Effector memory CD8-positive, alpha-beta T cell (primary cell): ENCODE measurements around the gene RPN2.

Experiments used
- ATAC-seq: fragments of 150-1000 bp; cut with Tn5 transposase; replicated peaks from 2 replicates; pipeline ENCODE4 v1.10.0; 2021; ENCODE audit warnings: mild to moderate bottlenecking, moderate library complexity
- DNase-seq, 3 experiments: peaks; one replicate each; pipeline ENCODE4 v3.0.0; 2021
- H3K27ac Mint-ChIP-seq, 2 donors: one replicate each; pipeline ENCODE4 v1.8.0; 2022; ENCODE audit warnings: mild to moderate bottlenecking in 2 of 2, mixed read lengths in 2 of 2, moderate library complexity in 2 of 2
- H3K27me3 Mint-ChIP-seq, 2 donors: one replicate each; pipeline ENCODE4 v1.8.0; 2022; ENCODE audit warnings: mixed read lengths in 2 of 2
- H3K36me3 Mint-ChIP-seq: one replicate; pipeline ENCODE4 v1.8.0; 2022; ENCODE audit warnings: mild to moderate bottlenecking, moderate library complexity, mixed read lengths; ENCODE audit not compliant: insufficient read depth
- H3K4me1 Mint-ChIP-seq, 2 donors: one replicate each; pipeline ENCODE4 v1.8.0; 2022; ENCODE audit warnings: low read depth in 2 of 2, mixed read lengths in 2 of 2
- H3K4me3 Mint-ChIP-seq, 2 donors: one replicate each; pipeline ENCODE4 v1.8.0; 2022; ENCODE audit warnings: mild to moderate bottlenecking in 2 of 2, mixed read lengths in 2 of 2, moderate library complexity in 2 of 2
- H3K9me3 Mint-ChIP-seq, 2 donors: one replicate each; pipeline ENCODE4 v1.8.0; 2022; ENCODE audit warnings: mixed read lengths in 2 of 2

Gene RPN2

DNA sequence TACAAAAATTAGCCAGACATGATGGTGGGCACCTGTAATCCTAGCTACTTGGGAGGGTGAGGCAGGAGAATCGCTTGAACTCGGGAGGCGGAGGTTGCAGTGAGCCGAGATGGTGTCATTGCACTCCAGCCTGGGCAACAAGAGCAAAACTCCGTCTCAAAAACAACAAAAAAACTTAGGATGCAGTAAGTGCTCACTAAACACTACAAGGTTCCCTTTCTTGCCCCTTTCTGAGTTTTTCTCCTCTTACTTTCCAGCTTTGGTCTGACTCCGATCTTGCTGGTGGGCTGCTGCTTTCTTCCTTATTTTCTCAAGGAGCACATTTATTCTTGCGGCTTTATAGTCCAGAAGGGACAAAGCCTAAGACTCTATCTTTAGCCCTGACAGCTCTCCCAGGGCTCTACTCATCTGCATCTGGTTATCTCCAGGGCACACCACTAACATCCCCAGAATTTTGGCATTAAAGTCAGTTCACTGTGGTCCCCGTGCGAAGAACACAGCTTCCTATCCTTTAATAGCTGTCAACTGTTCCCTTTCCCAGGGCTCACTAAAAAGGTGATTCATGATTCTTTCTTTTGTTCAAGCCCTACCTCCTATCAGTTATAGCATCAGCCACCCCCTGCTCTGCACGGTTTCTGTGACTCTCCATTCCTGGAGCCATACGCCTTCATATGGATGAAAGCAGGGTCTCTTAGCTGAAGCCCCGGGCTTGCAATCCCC is 17.1 kb upstream of the RPN2 start:
- Mint-ChIP-seq H3K27me3 (no peaks in the 10 kb centered on the region), H3K27ac (no peak overlapping the region), H3K4me3 (no peak overlapping the region), H3K9me3 (no peaks in the 10 kb centered on the region), H3K4me1 (no peaks in the 10 kb centered on the region), H3K36me3 (no peaks in the 10 kb centered on the region)
- ATAC-seq (no peak), DNase-seq (no peak)

DNA sequence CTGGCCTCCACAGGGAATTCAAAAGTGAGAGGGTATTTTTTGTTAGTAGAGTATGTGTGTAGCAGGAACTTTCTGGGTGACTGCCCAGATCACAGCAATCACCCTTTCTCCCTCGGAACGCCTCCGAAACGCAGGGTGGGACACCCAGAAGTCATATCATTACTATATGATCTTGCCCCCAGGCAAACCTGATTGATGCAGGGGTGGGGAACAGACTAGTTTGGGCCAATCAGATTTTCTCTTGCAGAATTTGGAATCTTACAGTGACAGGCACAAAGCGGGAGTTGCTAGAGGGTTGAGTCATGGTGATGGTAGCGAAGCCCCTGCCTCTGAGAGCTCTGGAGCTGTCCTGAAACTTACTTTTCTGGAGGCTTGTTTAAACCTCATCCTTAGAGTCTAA is 16.5 kb upstream of the RPN2 start:
- no peak overlapping the region for H3K27ac Mint-ChIP-seq
- H3K4me3 Mint-ChIP-seq: no peak overlapping the region

DNA sequence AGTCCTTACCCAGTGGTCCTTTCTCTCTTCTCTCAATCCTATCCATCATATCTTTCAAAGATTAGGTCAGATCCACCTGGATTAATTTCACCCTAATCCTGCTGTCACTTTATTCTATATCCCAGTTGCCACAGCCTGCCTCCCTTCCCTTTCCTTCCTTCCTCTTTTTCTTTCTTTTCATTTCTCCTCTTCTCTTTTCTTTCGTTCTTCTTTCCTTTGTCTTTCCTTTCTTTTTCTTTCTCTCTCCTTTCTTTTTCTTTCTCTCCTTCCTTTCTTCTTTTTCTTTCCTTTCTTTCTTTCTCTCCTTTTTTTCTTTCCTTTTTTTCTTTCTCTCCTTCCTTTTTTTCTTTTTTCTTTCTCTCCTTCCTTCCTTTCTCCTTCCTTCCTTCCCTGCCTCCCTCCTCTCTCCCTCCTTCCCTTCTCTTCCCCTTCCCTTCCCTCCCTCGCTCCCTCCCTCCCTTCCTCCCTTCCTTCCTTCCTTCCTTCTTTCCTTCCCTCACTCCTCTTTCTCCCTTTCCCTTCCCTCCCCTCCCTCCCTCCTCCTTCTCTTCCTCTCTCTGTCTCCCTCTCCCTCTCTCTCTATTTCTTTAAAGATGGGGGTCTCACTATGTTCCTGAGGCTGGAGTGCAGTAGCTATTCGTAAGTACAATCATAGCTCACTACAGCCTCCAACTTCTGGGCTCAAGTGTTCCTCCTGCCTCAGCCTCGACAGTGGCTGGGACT is 15.1 kb upstream of the RPN2 start:
- Mint-ChIP-seq H3K27ac (no peak overlapping the region), H3K9me3 (no peaks in the 10 kb centered on the region), H3K4me3 (no peak overlapping the region), H3K27me3 (no peaks in the 10 kb centered on the region), H3K36me3 (no peaks in the 10 kb centered on the region), H3K4me1 (no peaks in the 10 kb centered on the region)
- DNase-seq (no peak), ATAC-seq (no peak)

More for the DNA sequence above, 16.5 kb upstream of the RPN2 start:
- Mint-ChIP-seq H3K4me1 (no peaks in the 10 kb centered on the region), H3K27me3 (no peaks in the 10 kb centered on the region), H3K9me3 (no peaks in the 10 kb centered on the region), H3K36me3 (no peaks in the 10 kb centered on the region)
- no peak for ATAC-seq
- no peak for DNase-seq

DNA sequence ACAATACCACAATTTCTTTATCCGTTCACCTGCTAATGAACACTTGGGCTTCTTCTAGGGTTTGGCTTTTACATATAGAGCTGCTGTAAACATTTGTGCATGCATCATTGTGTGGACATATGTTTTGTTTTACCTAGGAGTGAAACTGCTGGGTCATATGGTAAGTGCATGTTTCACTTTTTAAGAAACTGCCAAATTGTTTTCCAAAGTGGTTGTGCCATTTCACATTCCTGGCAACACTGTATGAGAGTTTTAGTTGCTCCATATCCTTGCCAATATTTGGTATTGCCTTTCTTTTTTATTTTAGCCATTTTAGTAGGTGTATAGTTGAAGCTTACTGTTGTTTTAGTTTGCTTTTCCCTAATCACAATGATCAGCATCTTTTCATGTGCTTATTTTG is 14.1 kb upstream of the RPN2 start:
- Mint-ChIP-seq H3K27me3 (no peaks in the 10 kb centered on the region), H3K36me3 (no peaks in the 10 kb centered on the region), H3K4me3 (no peak overlapping the region)

DNA sequence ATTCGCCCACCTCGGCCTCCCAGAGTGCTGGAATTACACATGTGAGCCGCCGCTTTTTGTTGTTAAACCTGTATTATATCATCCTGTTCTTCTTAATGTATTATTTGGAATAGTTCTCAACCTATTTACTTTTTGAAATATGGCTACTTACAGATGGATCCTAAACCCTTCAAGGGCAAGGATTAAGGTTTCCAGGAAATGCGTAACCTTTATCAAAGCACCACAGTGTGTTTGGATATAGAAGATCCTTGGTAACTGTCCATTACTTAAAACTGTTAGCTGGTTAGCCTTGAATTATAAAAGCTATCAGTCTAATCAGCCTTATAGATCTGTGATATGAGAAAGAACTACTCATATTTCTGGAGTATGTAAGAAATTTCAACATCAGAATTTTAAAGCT is 12.3 kb upstream of the RPN2 start:
- Mint-ChIP-seq H3K4me3 (no peak overlapping the region), H3K4me1 (no peaks in the 10 kb centered on the region), H3K27ac (no peak overlapping the region), H3K36me3 (no peaks in the 10 kb centered on the region), H3K9me3 (no peaks in the 10 kb centered on the region), H3K27me3 (no peaks in the 10 kb centered on the region)
- no peak for DNase-seq
- ATAC-seq: no peak

More for the DNA sequence above, 14.1 kb upstream of the RPN2 start:
- ATAC-seq: no peak
- Mint-ChIP-seq H3K9me3 (no peaks in the 10 kb centered on the region), H3K27ac (no peak overlapping the region), H3K4me1 (no peaks in the 10 kb centered on the region)
- no peak for DNase-seq

DNA sequence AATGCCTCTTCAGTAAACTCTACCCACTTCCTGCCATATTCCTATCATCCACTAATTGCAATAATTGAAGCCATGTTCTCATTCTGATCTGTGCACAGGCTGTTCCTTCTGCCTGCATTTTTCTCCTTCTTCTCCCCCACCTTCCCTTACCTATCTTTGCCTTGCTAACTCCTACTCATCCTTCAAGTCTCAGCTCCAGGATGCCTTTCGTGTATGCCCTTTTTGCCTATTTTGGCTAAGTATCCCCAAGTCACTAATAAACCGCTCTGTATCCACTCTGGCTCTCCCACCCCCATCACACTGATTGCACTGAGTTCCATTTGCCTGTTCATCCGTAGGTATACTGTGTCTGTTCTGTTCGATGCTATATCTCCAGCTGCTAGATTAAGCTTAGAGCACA is 6.3 kb upstream of the RPN2 start:
- no peak overlapping the region for H3K4me3 Mint-ChIP-seq
- peaks cover under 1 to 3% of the 10 kb centered on the region in 2 donors for H3K4me1 Mint-ChIP-seq

DNA sequence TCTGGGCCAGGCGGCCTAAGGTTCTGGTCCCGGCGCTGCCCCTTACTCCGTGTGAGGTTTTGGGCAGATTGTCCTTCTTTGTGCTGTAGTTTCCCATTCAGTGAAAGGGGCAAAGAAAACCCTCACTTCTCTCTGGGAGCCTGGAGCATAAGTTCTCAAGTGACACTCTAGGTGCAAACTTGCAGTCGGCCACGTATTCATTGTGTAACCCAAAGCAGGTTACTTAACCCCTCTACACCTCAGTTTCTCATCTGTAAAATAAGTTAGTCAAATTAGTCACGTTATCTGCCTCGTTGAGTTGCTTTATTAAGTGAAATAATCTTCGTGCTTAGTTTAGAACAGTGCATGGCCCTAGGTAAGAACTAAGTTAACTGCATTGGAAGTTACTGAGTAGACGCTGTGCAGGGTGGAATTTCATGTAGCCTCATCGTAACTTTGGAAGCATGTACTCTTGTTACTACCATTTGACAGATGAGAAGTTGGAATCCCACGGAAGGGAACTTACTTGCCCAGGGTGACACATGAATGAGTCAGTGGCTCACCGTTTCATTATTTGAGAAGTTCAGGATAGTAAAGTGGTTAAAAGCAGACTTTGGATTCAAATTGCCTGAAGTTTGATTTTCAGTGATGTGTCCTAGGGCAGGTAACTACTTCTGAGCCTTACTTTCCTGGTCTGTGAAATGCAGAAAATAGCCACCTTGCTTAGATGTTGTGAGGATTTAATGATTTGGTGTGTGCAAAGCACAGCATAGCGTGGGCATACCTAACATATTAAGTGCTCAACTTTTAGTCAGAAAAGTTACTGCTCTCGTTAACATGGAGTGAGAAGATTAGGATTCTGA is 774 bp downstream of the RPN2 start:
- Mint-ChIP-seq H3K27me3 (no peaks in the 10 kb centered on the region), H3K36me3 (peaks cover 33% of the 10 kb centered on the region), H3K4me1 (peaks cover 40 to 43% of the 10 kb centered on the region in 2 donors), H3K4me3 (peak overlapping the region; percentile 99), H3K9me3 (no peaks in the 10 kb centered on the region), H3K27ac (peak overlapping the region; percentile 99)
- no peak for ATAC-seq
- DNase-seq: no peak

More for the DNA sequence above, 6.3 kb upstream of the RPN2 start:
- peaks cover 2% of the 10 kb centered on the region for H3K36me3 Mint-ChIP-seq
- no peaks in the 10 kb centered on the region for H3K27me3 Mint-ChIP-seq
- DNase-seq (no peak), ATAC-seq (no peak)
- no peaks in the 10 kb centered on the region for H3K9me3 Mint-ChIP-seq
- H3K27ac Mint-ChIP-seq: no peak overlapping the region

DNA sequence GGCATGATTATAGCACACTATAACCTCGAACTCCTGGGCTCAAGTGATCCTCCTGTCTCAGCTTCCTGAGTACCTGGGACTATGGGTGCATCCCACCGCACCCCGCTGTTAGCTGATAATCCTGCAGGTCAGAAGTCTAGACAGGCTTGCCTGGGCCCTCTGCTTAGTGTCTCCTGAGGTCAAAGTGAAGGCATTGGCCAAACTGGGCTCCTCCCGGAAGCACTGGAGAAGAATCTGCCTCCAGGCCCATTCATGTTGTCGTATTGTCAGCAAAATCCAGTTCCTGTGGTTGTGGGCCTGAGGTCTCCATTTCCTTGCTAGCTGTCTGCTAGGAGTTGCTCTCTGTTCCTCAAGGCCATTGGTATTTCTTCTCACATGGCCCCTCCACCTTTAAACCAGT is 6.6 kb downstream of the RPN2 start:
- Mint-ChIP-seq H3K27me3 (no peaks in the 10 kb centered on the region), H3K4me1 (peaks cover 50 to 61% of the 10 kb centered on the region in 2 donors), H3K9me3 (no peaks in the 10 kb centered on the region), H3K36me3 (peaks cover 56% of the 10 kb centered on the region), H3K27ac (peak overlapping the region in 1 of 2 donors; percentile 42), H3K4me3 (no peak overlapping the region)
- ATAC-seq: no peak
- no peak for DNase-seq

DNA sequence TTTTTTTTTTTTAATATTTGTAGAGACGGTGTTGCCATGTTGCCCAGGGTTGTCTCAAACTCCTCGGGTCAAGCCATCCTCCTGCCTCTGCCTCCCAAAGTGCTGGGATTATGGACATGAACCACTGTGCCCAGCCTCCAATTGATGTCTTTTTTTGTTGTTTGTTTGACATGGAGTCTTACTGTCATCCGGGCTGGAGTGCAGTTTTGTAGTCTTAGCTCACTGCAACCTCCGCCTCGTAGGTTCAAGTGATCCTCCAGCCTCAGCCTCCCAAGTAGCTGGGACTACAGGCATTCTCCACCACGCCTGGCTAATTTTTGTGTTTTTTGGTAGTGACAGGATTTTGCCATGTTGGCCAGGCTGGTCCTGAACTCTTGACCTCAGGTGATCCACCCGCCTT is 9.7 kb downstream of the RPN2 start:
- Mint-ChIP-seq H3K4me3 (peak overlapping the region in 1 of 2 donors; percentile 63), H3K9me3 (no peaks in the 10 kb centered on the region), H3K36me3 (peaks cover 63% of the 10 kb centered on the region), H3K27ac (peak overlapping the region; percentile 63 to 87), H3K27me3 (no peaks in the 10 kb centered on the region), H3K4me1 (peaks cover 54 to 66% of the 10 kb centered on the region in 2 donors)
- no peak for DNase-seq
- ATAC-seq: no peak

DNA sequence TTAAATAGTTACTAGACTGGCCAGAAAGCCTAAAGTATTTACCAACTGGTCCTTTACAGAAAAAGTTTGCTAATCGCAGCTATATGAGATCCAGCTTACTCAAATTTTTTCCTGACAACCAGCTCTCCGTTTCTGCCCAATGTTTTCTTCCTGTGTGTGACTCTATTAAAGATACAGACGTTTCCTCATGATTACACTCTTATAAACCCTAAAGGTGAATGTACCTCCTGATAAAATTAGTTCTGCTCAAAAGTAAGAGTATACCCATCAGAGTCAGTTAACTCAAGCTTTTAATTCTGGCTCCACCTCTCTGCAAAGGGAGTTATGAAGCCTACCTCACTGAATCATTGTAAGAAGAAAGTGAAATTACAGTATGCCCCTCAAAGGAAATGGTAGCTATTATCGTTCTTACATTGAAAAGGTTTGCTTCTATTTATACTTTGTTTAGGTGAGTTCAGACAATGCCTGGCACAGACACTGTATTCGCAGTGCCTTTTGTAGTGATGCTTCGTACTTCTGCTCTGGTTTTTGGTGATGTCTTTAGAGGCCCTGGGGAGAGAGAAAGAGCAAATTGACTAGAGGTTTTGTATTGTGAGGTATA is 10.4 kb downstream of the RPN2 start:
- no peaks in the 10 kb centered on the region for H3K9me3 Mint-ChIP-seq
- H3K27me3 Mint-ChIP-seq: no peaks in the 10 kb centered on the region
- ATAC-seq: peak; percentile 18
- peak overlapping the region; percentile 16 to 87 for H3K27ac Mint-ChIP-seq
- H3K36me3 Mint-ChIP-seq: peaks cover 58% of the 10 kb centered on the region
- H3K4me3 Mint-ChIP-seq: peak overlapping the region; percentile 36 to 63
- peaks cover 52 to 64% of the 10 kb centered on the region in 2 donors for H3K4me1 Mint-ChIP-seq
- DNase-seq: no peak

DNA sequence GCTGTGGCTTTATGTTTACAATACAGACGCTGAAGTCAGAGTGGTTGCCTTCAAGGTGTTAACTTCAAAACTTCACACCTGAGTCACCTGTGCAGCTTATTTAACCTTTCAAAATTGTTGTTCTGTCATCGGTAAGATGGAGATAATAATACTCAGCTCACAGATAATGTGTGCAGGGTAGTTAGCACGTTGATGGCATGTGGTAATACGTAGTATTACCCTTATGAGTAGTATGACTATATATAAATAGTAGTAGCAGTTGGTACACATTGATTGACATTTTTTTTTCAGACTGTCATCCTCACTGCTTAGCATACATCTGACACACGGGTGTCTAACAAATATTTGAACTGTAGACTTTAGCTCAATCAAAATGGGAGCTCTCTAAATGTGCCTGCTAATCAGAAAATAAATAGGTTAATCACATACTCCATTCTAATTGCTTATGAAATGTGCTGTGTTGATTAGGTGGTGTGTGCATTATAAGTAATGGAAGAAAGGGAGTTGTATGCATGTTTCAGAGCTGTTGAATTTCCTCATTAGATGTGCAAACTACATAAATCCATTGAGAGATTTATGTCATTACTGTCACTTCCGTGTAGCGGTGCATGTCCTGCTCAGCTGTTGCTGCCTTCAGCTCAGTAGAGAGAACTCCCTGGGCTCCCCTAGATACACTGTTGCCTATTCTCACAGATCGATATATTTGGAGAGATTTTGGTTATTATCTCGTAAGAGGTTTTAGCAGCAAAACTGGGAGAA is 11.4 kb downstream of the RPN2 start:
- peaks cover 54 to 68% of the 10 kb centered on the region in 2 donors for H3K4me1 Mint-ChIP-seq
- ATAC-seq (no peak), DNase-seq (no peak)
- H3K4me3 Mint-ChIP-seq: peak overlapping the region; percentile 42 to 63
- peak overlapping the region; percentile 16 to 87 for H3K27ac Mint-ChIP-seq
- H3K36me3 Mint-ChIP-seq: peaks cover 48% of the 10 kb centered on the region
- H3K9me3 Mint-ChIP-seq: no peaks in the 10 kb centered on the region
- no peaks in the 10 kb centered on the region for H3K27me3 Mint-ChIP-seq

DNA sequence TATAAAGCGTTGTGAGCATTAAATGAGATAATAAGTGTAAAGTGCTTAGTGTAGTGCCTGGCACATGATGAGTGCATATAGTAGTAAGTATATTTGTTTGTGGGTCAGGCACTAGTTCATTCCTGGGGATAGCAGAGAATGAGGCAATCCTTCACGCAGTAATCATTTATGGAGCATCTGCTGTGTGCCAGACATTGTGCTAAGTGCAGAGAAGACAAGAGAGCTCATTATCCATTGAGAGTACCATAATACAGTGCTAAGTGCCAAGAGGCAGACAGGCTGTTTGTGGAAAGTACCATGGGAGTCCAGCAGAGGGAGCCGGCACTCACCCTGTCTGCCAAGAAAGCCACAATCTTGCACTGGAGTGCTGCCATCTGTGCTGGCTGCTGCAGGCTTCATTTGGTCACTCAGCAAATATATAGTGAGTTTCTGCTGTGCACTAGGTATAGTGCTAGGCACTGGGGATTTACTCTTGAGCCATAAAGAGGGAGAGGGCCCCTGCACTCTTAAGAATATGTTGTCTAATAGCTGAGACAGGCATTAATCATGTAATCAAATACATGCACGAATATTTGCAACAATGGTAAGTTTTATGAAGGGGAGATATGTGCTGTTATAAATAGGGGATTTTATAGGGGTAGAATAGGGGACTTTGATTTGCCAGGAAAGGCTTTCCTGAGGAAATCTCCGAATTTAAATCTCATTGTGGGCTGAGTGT is 13.2 kb downstream of the RPN2 start:
- Mint-ChIP-seq H3K27ac (peak overlapping the region; percentile 29 to 41), H3K36me3 (peaks cover 41% of the 10 kb centered on the region), H3K4me3 (no peak overlapping the region), H3K27me3 (no peaks in the 10 kb centered on the region), H3K4me1 (peaks cover 62 to 73% of the 10 kb centered on the region in 2 donors), H3K9me3 (no peaks in the 10 kb centered on the region)
- DNase-seq: peak; percentile 61 to 77 (median 68)
- peak; percentile 85 for ATAC-seq
